ENCODE data around the gene FXYD7. TPM values are rescaled to one million over a fixed set of nuclear protein-coding genes. Genes with fewer than 3 reads are reported as not detected.
"Not testable (repeated sequence)": the region's sequence is repeated elsewhere in the genome, so short reads cannot be mapped to it uniquely, and the experiment has no call there.

FXYD7 gene
- polyA plus RNA-seq, 1 donor from 2014 or later = 35.7 TPM

DNA sequence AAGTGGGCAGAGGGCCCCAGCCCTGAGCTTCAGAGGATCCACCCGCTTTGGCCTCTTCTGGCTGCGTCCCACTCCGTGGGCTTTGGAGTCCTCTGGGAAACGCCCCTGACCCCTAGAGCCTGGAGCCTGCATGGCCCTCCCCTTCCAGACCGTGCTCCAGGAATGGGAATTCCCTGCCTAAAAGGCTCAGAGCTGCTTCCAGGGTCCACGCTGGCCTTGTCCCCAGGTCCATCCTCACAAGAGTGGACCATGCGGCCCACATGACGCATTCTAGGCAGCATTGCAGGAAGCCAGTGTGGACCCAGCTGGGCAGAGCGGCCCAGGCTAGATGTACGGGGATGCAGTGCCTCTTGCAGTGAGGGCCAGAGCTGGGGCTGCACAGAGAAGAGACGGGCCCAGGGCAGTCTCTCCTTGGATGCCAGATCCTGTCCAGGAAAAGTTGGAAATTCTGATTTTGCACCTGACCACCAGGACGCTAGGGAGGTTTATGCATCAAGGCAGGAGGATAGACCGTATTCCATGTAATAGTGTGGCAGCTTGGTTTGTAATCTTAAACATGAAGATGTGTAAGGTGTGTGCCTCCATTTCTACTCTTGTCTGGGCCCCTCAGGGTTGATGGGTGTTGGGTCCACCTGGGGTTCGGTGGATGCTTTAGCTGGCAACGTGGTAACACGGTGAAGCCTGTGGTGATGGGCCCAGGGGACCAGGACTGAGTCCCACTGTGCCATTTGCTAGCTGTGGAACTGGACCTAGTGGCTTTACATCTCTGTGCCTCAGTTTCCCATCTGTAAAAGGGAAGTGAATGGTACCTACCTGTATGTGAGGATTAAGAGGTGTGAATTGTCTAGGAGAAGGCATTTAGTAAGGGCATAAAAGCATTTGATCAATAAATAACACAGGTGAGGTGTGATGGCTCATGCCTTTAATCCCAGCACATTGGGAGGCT is 42.2 kb upstream of the FXYD7 start:
- Histone ChIP-seq H3K27ac (ENCODE audit: low read length) (no peak overlapping the region), H3K36me3 (ENCODE audit: insufficient read depth, low read length) (no peaks in the 10 kb centered on the region), H3K4me2 (ENCODE audit: low read length) (no peak overlapping the region), H3K4me3 (ENCODE audit: low read length) (no peak overlapping the region), H3K79me2 (replicated peaks; ENCODE audit: insufficient read depth, low read length) (no peaks in the 10 kb centered on the region), H4K20me1 (ENCODE audit: insufficient read depth) (no peaks in the 10 kb centered on the region), H3K9me2 (ENCODE audit: insufficient read depth, low read length) (no peaks in the 10 kb centered on the region), H2AFZ (ENCODE audit: low read depth, low read length) (no peak overlapping the region), H3K9me3 (ENCODE audit: low read length) (no peaks in the 10 kb centered on the region), H3K9ac (ENCODE audit: low read length) (no peak overlapping the region), H3K27me3 (ENCODE audit: insufficient read depth, low read depth, low read length) (no peaks in the 10 kb centered on the region), H3F3A (ENCODE audit: insufficient read depth, low read length, poor library complexity, severe bottlenecking) (no peaks in the 10 kb centered on the region)
- TF ChIP-seq SMC3 (conservative IDR thresholded peaks at IDR 0.05; ENCODE audit: poor library complexity) = no peak
- no peak for TF ChIP-seq EP300 (conservative IDR thresholded peaks at IDR 0.05; ENCODE audit: poor library complexity, severe bottlenecking)
- no peak for TF ChIP-seq RAD21 (conservative IDR thresholded peaks at IDR 0.05)
- no peak for TF ChIP-seq TAF1 (IDR thresholded peaks at IDR 0.05; ENCODE audit: low read depth)
- TF ChIP-seq EZH2 (IDR thresholded peaks at IDR 0.05; ENCODE audit: borderline replicate concordance, insufficient read depth, low read length, poor library complexity, severe bottlenecking) = no peak
- no peak for TF ChIP-seq MXI1 (conservative IDR thresholded peaks at IDR 0.05; ENCODE audit: poor library complexity, severe bottlenecking)

- not testable (repeated sequence) for H4K20me1 ChIP-seq (ENCODE audit: insufficient read depth); H3K27me3 ChIP-seq (ENCODE audit: insufficient read depth, low read depth, low read length); H3K79me2 ChIP-seq (replicated peaks; ENCODE audit: insufficient read depth, low read length); H3K9me3 ChIP-seq (ENCODE audit: low read length); H2AFZ ChIP-seq (ENCODE audit: low read depth, low read length); H3F3A ChIP-seq (ENCODE audit: insufficient read depth, low read length, poor library complexity, severe bottlenecking); H3K9me2 ChIP-seq (ENCODE audit: insufficient read depth, low read length); H3K9ac ChIP-seq (ENCODE audit: low read length); H3K36me3 ChIP-seq (ENCODE audit: insufficient read depth, low read length); H3K4me3 ChIP-seq (ENCODE audit: low read length); H3K4me2 ChIP-seq (ENCODE audit: low read length); H3K27ac ChIP-seq (ENCODE audit: low read length)
Measured at GRCh38 chr19:35101949-35102348, 41.1 kb upstream of the FXYD7 start.

GRCh38 chr19:35103614-35104013 is 39.4 kb upstream of the FXYD7 start:
- not testable (repeated sequence) for H3K9me3 ChIP-seq (ENCODE audit: low read length); H3K79me2 ChIP-seq (replicated peaks; ENCODE audit: insufficient read depth, low read length); H3K4me2 ChIP-seq (ENCODE audit: low read length); H3K27me3 ChIP-seq (ENCODE audit: insufficient read depth, low read depth, low read length); H4K20me1 ChIP-seq (ENCODE audit: insufficient read depth); H3K27ac ChIP-seq (ENCODE audit: low read length); H2AFZ ChIP-seq (ENCODE audit: low read depth, low read length); H3K9ac ChIP-seq (ENCODE audit: low read length); H3F3A ChIP-seq (ENCODE audit: insufficient read depth, low read length, poor library complexity, severe bottlenecking); H3K9me2 ChIP-seq (ENCODE audit: insufficient read depth, low read length); H3K36me3 ChIP-seq (ENCODE audit: insufficient read depth, low read length); H3K4me3 ChIP-seq (ENCODE audit: low read length)

GRCh38 chr19:35104361-35104760 is 38.7 kb upstream of the FXYD7 start:
- Histone ChIP-seq H3F3A (ENCODE audit: insufficient read depth, low read length, poor library complexity, severe bottlenecking) (no peaks in the 10 kb centered on the region), H3K9me2 (ENCODE audit: insufficient read depth, low read length) (no peaks in the 10 kb centered on the region), H4K20me1 (ENCODE audit: insufficient read depth) (no peaks in the 10 kb centered on the region), H3K4me3 (ENCODE audit: low read length) (no peak overlapping the region), H3K9ac (ENCODE audit: low read length) (no peak overlapping the region), H2AFZ (ENCODE audit: low read depth, low read length) (no peak overlapping the region), H3K27me3 (ENCODE audit: insufficient read depth, low read depth, low read length) (no peaks in the 10 kb centered on the region), H3K27ac (ENCODE audit: low read length) (no peak overlapping the region), H3K36me3 (ENCODE audit: insufficient read depth, low read length) (no peaks in the 10 kb centered on the region), H3K4me2 (ENCODE audit: low read length) (no peak overlapping the region), H3K79me2 (replicated peaks; ENCODE audit: insufficient read depth, low read length) (no peaks in the 10 kb centered on the region), H3K9me3 (ENCODE audit: low read length) (no peaks in the 10 kb centered on the region)
- TF ChIP-seq EP300 (conservative IDR thresholded peaks at IDR 0.05; ENCODE audit: poor library complexity, severe bottlenecking) = no peak
- TF ChIP-seq TAF1 (IDR thresholded peaks at IDR 0.05; ENCODE audit: low read depth) = no peak
- TF ChIP-seq, protein P1, sequence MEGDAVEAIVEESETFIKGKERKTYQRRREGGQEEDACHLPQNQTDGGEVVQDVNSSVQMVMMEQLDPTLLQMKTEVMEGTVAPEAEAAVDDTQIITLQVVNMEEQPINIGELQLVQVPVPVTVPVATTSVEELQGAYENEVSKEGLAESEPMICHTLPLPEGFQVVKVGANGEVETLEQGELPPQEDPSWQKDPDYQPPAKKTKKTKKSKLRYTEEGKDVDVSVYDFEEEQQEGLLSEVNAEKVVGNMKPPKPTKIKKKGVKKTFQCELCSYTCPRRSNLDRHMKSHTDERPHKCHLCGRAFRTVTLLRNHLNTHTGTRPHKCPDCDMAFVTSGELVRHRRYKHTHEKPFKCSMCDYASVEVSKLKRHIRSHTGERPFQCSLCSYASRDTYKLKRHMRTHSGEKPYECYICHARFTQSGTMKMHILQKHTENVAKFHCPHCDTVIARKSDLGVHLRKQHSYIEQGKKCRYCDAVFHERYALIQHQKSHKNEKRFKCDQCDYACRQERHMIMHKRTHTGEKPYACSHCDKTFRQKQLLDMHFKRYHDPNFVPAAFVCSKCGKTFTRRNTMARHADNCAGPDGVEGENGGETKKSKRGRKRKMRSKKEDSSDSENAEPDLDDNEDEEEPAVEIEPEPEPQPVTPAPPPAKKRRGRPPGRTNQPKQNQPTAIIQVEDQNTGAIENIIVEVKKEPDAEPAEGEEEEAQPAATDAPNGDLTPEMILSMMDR (IDR thresholded peaks at IDR 0.05; ENCODE audit: poor library complexity, severe bottlenecking) = no peak
- no peak for TF ChIP-seq POLR2AphosphoS5 (IDR thresholded peaks at IDR 0.05)
- TF ChIP-seq SMC3 (conservative IDR thresholded peaks at IDR 0.05; ENCODE audit: poor library complexity) = no peak
- no peak for TF ChIP-seq EZH2 (IDR thresholded peaks at IDR 0.05; ENCODE audit: borderline replicate concordance, insufficient read depth, low read length, poor library complexity, severe bottlenecking)
- no peak for TF ChIP-seq MXI1 (conservative IDR thresholded peaks at IDR 0.05; ENCODE audit: poor library complexity, severe bottlenecking)
- TF ChIP-seq RAD21 (conservative IDR thresholded peaks at IDR 0.05) = no peak

Data from neural cell (in vitro differentiated cells).